Spinal cord (tissue), 10 donors: ENCODE measurements around the gene CEP70. TPM values are rescaled to one million over a fixed set of nuclear protein-coding genes. Genes with fewer than 3 reads are reported as not detected.
"Not testable (repeated sequence)": the region's sequence is repeated elsewhere in the genome, so short reads cannot be mapped to it uniquely, and the experiment has no call there.

Experiments used
- DNase-seq, 6 donors: peaks; one replicate each; pipeline versions ENCODE4 v3.0.0 to v3.0.0-alpha.2; 2013 to 2015; ENCODE audit warnings: low spot score in 6 of 6, low read depth in 4 of 6
- H3K27ac ChIP-seq: one replicate; pipeline ENCODE4 v1.5.1; 2013; ENCODE audit warnings: low read depth, low read length, control low read depth
- H3K27me3 ChIP-seq: one replicate; pipeline ENCODE4 v1.6.1; 2013; ENCODE audit warnings: low read length; ENCODE audit not compliant: control insufficient read depth, insufficient read depth
- H3K36me3 ChIP-seq: one replicate; pipeline ENCODE4 v1.6.1; 2013; ENCODE audit warnings: low read length; ENCODE audit not compliant: control insufficient read depth, insufficient read depth
- H3K4me1 ChIP-seq: one replicate; pipeline ENCODE4 v1.6.1; 2013; ENCODE audit warnings: low read length; ENCODE audit not compliant: control insufficient read depth, insufficient read depth
- H3K4me3 ChIP-seq: one replicate; pipeline ENCODE4 v1.5.1; 2013; ENCODE audit warnings: low read depth, low read length, control low read depth
- H3K9me3 ChIP-seq: one replicate; pipeline ENCODE4 v1.6.1; 2013; ENCODE audit warnings: low read length; ENCODE audit not compliant: control insufficient read depth, insufficient read depth
- WGBS: methylation state at CpG from one replicate; pipeline ENCODE4 v1.1.5; 2013; ENCODE audit warnings: missing lambda C conversion rate; ENCODE audit not compliant: insufficient coverage; 5-methylcytosine and 5-hydroxymethylcytosine counted together
- polyA plus RNA-seq, 2 donors: library from polyadenylated mRNA; unstranded; fragments of 120-200 nt; gene quantifications; one replicate each; pipeline ENCODE4 v1.2.1, GENCODE V29; 2013; ENCODE audit not compliant: insufficient read length in 2 of 2
- total RNA-seq, 2 donors: library from RNA; depleted of rRNA in 1 of 2; stranded (reverse); fragments of 120-200 nt in 1 of 2; fragments of >200 nt in 1 of 2; gene quantifications; one replicate each; pipeline versions ENCODE4 v1.2.3 to v1.2.4, GENCODE V29; 2013 to 2014
- donor health status: healthy.

Gene CEP70
- total and polyA plus RNA-seq, 4 donors: 29.7 to 50.9 (median 39.5) TPM

DNA sequence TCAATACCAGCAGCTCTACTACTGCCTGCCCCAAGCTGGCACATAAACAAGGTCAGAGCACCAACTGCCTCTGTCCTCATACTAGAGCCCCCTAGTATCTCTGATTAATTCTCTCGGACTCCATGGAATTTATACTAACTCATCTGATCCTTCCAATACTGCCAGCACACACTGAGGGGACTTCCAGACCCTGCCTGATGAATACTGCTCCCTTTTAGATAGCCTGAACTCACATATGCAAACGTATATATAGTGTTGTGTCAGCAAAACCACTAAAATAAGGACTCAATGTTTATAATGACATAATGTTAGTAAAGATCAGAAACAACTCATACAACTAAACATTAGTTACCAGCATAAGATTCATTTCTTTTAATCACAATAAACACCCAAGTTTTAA is 25.0 kb downstream of the CEP70 start:
- no peak for DNase-seq
- 67% methylated on average over 1 of the region's 2 CpGs for WGBS
- H3K27me3 ChIP-seq: no peaks in the 10 kb centered on the region
- H3K27ac ChIP-seq: no peak overlapping the region
- H3K36me3 ChIP-seq: no peaks in the 10 kb centered on the region
- no peaks in the 10 kb centered on the region for H3K4me1 ChIP-seq
- H3K9me3 ChIP-seq: peaks cover 12% of the 10 kb centered on the region
- no peak overlapping the region for H3K4me3 ChIP-seq

- peaks cover 2% of the 10 kb centered on the region for H3K9me3 ChIP-seq
- no peaks in the 10 kb centered on the region for H3K27me3 ChIP-seq
- H3K36me3 ChIP-seq: no peaks in the 10 kb centered on the region
- H3K4me3 ChIP-seq: no peak overlapping the region
- no peaks in the 10 kb centered on the region for H3K4me1 ChIP-seq
- H3K27ac ChIP-seq: no peak overlapping the region
- no peak for DNase-seq
These were observed 26.7 kb downstream of the CEP70 start for GRCh38 chr3:138567403-138567802.

GRCh38 chr3:138566293-138566692 is 27.8 kb downstream of the CEP70 start:
- not testable (repeated sequence) for H3K27ac ChIP-seq, H3K4me1 ChIP-seq, H3K9me3 ChIP-seq, H3K27me3 ChIP-seq, H3K36me3 ChIP-seq, DNase-seq, H3K4me3 ChIP-seq
- no CpG with 5 or more reads among the region's 2 CpGs for WGBS

GRCh38 chr3:138562902-138563301 is 31.2 kb downstream of the CEP70 start:
- not testable (repeated sequence) for H3K27me3 ChIP-seq, H3K27ac ChIP-seq, H3K36me3 ChIP-seq, DNase-seq, H3K4me3 ChIP-seq, H3K4me1 ChIP-seq
- H3K9me3 ChIP-seq: peaks cover 16% of the 10 kb centered on the region
- no CpG with 5 or more reads among the region's 1 CpG for WGBS

- Histone ChIP-seq H3K27me3 (no peaks in the 10 kb centered on the region), H3K4me1 (no peaks in the 10 kb centered on the region), H3K4me3 (no peak overlapping the region), H3K36me3 (peaks cover 8% of the 10 kb centered on the region), H3K27ac (no peak overlapping the region), H3K9me3 (peaks cover 20% of the 10 kb centered on the region)
- DNase-seq: no peak
- WGBS: 100% methylated on average over 6 of the region's 6 CpGs
These were observed 33.6 kb downstream of the CEP70 start for GRCh38 chr3:138560501-138560900.

DNA sequence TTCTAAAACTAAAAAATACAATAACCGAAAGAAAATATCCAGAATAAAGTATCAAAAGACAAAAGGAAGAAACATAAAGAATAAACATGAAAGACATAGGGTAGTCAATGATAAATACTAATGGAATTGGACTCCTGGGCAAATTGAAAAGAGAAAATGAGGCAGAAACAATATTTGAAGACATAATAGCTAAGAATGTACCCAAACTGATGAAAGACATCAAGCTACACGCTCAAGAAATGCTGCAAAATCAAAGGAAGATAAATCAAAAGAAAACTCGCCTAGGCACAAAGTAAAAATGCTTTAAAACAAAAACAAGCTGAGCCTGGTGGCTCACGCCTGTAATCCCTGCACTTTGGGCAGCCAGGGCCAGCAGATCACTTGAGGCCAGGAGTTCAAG is 34.9 kb downstream of the CEP70 start:
- no peak for DNase-seq
- peaks cover 19% of the 10 kb centered on the region for H3K9me3 ChIP-seq
- WGBS: 51% methylated on average over 3 of the region's 4 CpGs

GRCh38 chr3:138554775-138555174 is 39.3 kb downstream of the CEP70 start:
- whole genome bisulfite sequencing: no CpG with 5 or more reads among the region's 5 CpGs
- peaks cover 15% of the 10 kb centered on the region for H3K9me3 ChIP-seq

More for the DNA sequence above, 34.9 kb downstream of the CEP70 start:
- H3K36me3 ChIP-seq: peaks cover 8% of the 10 kb centered on the region
- no peaks in the 10 kb centered on the region for H3K4me1 ChIP-seq
- H3K27ac ChIP-seq: no peak overlapping the region
- no peak overlapping the region for H3K4me3 ChIP-seq
- no peaks in the 10 kb centered on the region for H3K27me3 ChIP-seq

GRCh38 chr3:138550958-138551357 is 43.1 kb downstream of the CEP70 start:
- DNase-seq, H3K27ac ChIP-seq, H3K4me3 ChIP-seq, H3K9me3 ChIP-seq, H3K27me3 ChIP-seq, H3K4me1 ChIP-seq, H3K36me3 ChIP-seq: not testable (repeated sequence)
- no CpG with 5 or more reads among the region's 2 CpGs for WGBS

More at GRCh38 chr3:138554775-138555174, 39.3 kb downstream of the CEP70 start:
- H3K4me3 ChIP-seq, DNase-seq, H3K4me1 ChIP-seq, H3K36me3 ChIP-seq, H3K27me3 ChIP-seq, H3K27ac ChIP-seq: not testable (repeated sequence)

- H3K4me1 ChIP-seq: no peaks in the 10 kb centered on the region
- H3K9me3 ChIP-seq: peaks cover 9% of the 10 kb centered on the region
- H3K36me3 ChIP-seq: peaks cover 9% of the 10 kb centered on the region
- DNase-seq: no peak
- H3K4me3 ChIP-seq: no peak overlapping the region
- 96% methylated on average over 12 of the region's 14 CpGs for WGBS
- no peaks in the 10 kb centered on the region for H3K27me3 ChIP-seq
- H3K27ac ChIP-seq: no peak overlapping the region
These were observed 44.7 kb downstream of the CEP70 start for GRCh38 chr3:138549179-138549977.

- WGBS: no CpG with 5 or more reads among the region's 2 CpGs
- peaks cover 9% of the 10 kb centered on the region for H3K9me3 ChIP-seq
- no peaks in the 10 kb centered on the region for H3K27me3 ChIP-seq
- no peaks in the 10 kb centered on the region for H3K4me1 ChIP-seq
- no peak for DNase-seq
- H3K36me3 ChIP-seq: peaks cover 21% of the 10 kb centered on the region
- no peak overlapping the region for H3K27ac ChIP-seq
- no peak overlapping the region for H3K4me3 ChIP-seq
These were observed 46.6 kb downstream of the CEP70 start for GRCh38 chr3:138547342-138547975.
